Vagina (tissue), 2 donors: ENCODE results near the gene DEFB124.

ENCODE experiments used
- CTCF ChIP-seq, 3 experiments: fragments of 450-650 bp in 2 of 3; fragments of 200-600 bp in 1 of 3; sonication (generic) in 1 of 3; IDR thresholded peaks; one replicate each; pipeline ENCODE4 v1.5.1; 2017 to 2019; ENCODE audit warnings: antibody characterized with exemption in 3 of 3, mild to moderate bottlenecking in 2 of 3, moderate library complexity in 2 of 3
- POLR2AphosphoS5 ChIP-seq, 2 donors: sonication (generic); formaldehyde crosslinking; IDR thresholded peaks; one replicate each; pipeline ENCODE4 v1.9.0; 2017; ENCODE audit warnings: antibody characterized with exemption in 2 of 2, mild to moderate bottlenecking in 2 of 2, low read depth in 1 of 2; ENCODE audit not compliant: insufficient read depth in 1 of 2

GRCh38 chr20:31425797-31426196, 49.1 kb downstream of the DEFB124 start:
- TF ChIP-seq POLR2AphosphoS5 (IDR thresholded peaks at IDR 0.05; ENCODE audit: insufficient read depth in 1 of 2, low read depth in 1 of 2) (no peak), CTCF (IDR thresholded peaks at IDR 0.05) (no peak)
